ENCODE measurements around the gene DCUN1D2.

DNA sequence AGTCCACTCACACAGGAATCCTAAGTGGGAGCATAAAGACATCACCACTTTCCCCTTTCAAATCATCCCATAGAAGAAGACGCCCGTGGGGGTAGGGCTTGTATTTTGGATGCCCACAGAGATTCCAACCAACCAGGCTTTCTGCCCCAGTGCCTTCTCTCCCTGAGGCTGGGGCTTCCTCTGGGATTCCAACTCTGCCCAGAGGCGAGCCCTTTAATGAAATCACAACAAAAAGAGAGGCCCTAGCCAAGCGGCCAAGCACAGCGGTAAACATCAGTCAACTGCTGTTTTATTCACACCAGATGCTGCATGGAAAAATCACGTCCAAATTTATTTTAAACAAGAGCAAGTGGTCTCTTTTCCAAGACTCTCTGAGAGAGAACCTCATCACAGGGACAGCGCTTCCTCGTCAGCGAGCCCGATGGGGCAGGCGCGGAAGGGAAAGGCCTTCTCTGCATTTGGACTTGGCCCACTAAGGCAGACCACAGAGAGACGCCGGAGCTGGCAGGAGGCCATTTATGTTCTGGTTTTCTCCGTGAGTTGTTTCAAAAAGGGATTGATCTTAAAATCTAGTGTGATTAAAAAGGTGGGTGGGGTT, 68.7 kb downstream of the DCUN1D2 start:
- TF ChIP-seq EZH2phosphoT487 (IDR thresholded peaks at IDR 0.05; ENCODE audit: borderline replicate concordance, low read length) = no peak
- no peak for TF ChIP-seq CTCF (conservative IDR thresholded peaks at IDR 0.05; ENCODE audit: low read depth, low read length)

All from PC-3 (cell line).